ENCODE data around the gene PLA2G4F. TPM values are rescaled to one million over a fixed set of nuclear protein-coding genes. Genes with fewer than 3 reads are reported as not detected.

PLA2G4F gene
- total RNA-seq, 1 experiment from 2014 or later: not detected

DNA sequence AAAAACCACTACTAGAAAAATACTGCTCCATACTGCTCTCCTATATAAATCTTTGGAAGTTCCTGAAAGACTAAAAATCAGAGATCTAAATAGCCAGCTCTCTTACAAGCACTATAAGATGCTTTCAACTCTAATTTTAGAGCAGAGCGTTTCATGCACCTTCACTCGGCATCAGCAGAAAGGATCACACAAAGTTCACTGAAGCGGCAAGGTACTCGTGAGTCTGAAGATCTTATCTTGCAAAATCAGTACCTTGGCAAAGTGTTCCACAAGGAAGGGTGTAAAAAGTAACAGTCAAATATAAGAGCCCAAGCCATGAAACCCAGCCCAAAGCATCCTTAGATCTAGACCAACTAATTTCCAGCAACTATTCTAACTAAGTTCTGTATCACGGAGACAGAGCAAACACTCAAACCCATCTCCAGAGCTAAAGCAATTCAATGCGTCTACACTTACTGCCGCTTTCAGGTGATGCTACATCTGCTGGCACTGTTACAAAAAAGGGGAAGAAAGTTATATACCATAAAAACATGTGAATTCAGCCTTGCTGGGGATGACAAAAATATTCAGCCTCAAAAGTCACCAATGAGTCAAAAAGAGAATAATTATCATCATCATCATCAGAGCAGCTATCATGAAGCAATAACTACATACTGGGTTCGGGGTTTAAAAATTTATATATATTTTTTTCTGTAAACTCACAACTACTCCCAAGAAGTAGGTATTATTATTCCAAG, 35.3 kb upstream of the PLA2G4F start:
- Histone ChIP-seq H3K9me3 (ENCODE audit: control insufficient read depth, low read depth, low read length) (no peaks in the 10 kb centered on the region), H3K79me1 (ENCODE audit: insufficient read depth, low read depth, low read length, poor library complexity, severe bottlenecking) (no peaks in the 10 kb centered on the region), H2BK12ac (ENCODE audit: insufficient read length, low read depth, low read length) (no peak overlapping the region), H2BK5ac (ENCODE audit: insufficient read length, low read length) (no peak overlapping the region), H3K56ac (ENCODE audit: insufficient read length, low read depth, low read length) (no peak overlapping the region), H2BK15ac (ENCODE audit: low read depth, low read length) (no peak overlapping the region), H4K91ac (ENCODE audit: insufficient read length, low read depth, low read length) (no peak overlapping the region), H2BK20ac (ENCODE audit: low read depth, low read length, poor library complexity, severe bottlenecking) (no peak overlapping the region), H3K4me1 (ENCODE audit: insufficient read depth, low read length) (no peaks in the 10 kb centered on the region), H3K14ac (ENCODE audit: insufficient read depth, low read length) (no peak overlapping the region), H3K4ac (ENCODE audit: low read depth, low read length) (no peak overlapping the region), H3K23ac (ENCODE audit: insufficient read length, low read depth, low read length) (no peak overlapping the region), H2BK120ac (ENCODE audit: low read depth, low read length, poor library complexity, severe bottlenecking) (no peak overlapping the region), H3K18ac (ENCODE audit: insufficient read length, low read depth, low read length) (no peak overlapping the region), H4K20me1 (ENCODE audit: control insufficient read depth, insufficient read depth, insufficient read length) (no peaks in the 10 kb centered on the region), H4K8ac (replicated peaks; ENCODE audit: insufficient read length, low read depth, low read length) (no peak overlapping the region), H3K23me2 (ENCODE audit: insufficient read length, low read depth, low read length, poor library complexity, severe bottlenecking) (no peaks in the 10 kb centered on the region), H3K4me2 (ENCODE audit: insufficient read depth, insufficient read length, low read length) (no peak overlapping the region), H3K27ac (ENCODE audit: insufficient read length, low read depth, low read length) (no peak overlapping the region), H3K9ac (ENCODE audit: extremely low read depth, insufficient read length, low read length) (no peak overlapping the region), H2AK5ac (ENCODE audit: insufficient read length, low read length) (no peak overlapping the region), H3K27me3 (ENCODE audit: insufficient read depth, low read length) (no peaks in the 10 kb centered on the region), H4K5ac (ENCODE audit: insufficient read length, low read depth, low read length) (no peak overlapping the region), H2AFZ (ENCODE audit: low read length) (no peak overlapping the region), H3T11ph (ENCODE audit: low read length) (no peak overlapping the region), H3K79me2 (ENCODE audit: insufficient read depth, low read length) (no peaks in the 10 kb centered on the region)
- H3K27me3 Mint-ChIP-seq (ENCODE audit: low read depth): no peaks in the 10 kb centered on the region
- TF ChIP-seq, protein P1, sequence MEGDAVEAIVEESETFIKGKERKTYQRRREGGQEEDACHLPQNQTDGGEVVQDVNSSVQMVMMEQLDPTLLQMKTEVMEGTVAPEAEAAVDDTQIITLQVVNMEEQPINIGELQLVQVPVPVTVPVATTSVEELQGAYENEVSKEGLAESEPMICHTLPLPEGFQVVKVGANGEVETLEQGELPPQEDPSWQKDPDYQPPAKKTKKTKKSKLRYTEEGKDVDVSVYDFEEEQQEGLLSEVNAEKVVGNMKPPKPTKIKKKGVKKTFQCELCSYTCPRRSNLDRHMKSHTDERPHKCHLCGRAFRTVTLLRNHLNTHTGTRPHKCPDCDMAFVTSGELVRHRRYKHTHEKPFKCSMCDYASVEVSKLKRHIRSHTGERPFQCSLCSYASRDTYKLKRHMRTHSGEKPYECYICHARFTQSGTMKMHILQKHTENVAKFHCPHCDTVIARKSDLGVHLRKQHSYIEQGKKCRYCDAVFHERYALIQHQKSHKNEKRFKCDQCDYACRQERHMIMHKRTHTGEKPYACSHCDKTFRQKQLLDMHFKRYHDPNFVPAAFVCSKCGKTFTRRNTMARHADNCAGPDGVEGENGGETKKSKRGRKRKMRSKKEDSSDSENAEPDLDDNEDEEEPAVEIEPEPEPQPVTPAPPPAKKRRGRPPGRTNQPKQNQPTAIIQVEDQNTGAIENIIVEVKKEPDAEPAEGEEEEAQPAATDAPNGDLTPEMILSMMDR (conservative IDR thresholded peaks at IDR 0.05): no peak
- peaks cover 18 to 49% (median 37%) of the 10 kb centered on the region in 3 experiments; a peak in 6 of 7 replicates for H3K36me3 Mint-ChIP-seq (ENCODE audit: insufficient read depth in 1 of 3, low read depth in 3 of 3)
- H3K4me1 Mint-ChIP-seq: no peaks in the 10 kb centered on the region
- no CpG with 5 or more reads among the region's 8 CpGs for WGBS (ENCODE audit: extremely low coverage, insufficient read length, low lambda C conversion rate)
- no peaks in the 10 kb centered on the region; a peak in 1 of 5 replicates for H3K9me3 Mint-ChIP-seq
- no peak overlapping the region for H3K4me3 Mint-ChIP-seq
- H3K27ac Mint-ChIP-seq: no peak overlapping the region
- no peak for DNase-seq
